HG03520 (cell line): ENCODE data around the gene PSMB11.

ENCODE experiments used
- ATAC-seq: cut with Tn5 transposase; IDR thresholded peaks from one replicate; pipeline ENCODE4 v1.9.1; 2021; ENCODE audit warnings: mild to moderate bottlenecking, moderate library complexity; ENCODE audit not compliant: unreplicated experiment

The PSMB11 gene

DNA sequence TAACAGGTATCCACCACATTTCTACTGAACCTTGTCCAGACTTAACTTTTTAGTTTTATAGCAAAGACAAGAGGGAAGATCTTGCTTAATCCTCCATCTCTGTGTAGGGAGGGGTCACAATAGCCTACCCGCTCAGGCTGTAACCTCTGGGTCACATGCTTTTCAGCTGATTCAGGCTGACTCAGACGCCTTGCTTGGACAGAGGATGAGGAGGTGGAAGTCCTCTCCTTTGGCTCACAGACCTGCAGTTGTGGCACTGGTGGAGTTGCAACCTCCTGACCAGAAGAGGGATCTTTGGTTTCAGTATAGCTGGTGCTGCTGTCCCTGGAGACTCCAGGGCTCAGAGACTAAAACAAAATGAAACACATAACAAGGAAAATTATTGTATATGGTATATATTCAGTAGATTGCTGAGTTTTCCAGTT is 36.7 kb downstream of the PSMB11 start:
- no peak for ATAC-seq

DNA sequence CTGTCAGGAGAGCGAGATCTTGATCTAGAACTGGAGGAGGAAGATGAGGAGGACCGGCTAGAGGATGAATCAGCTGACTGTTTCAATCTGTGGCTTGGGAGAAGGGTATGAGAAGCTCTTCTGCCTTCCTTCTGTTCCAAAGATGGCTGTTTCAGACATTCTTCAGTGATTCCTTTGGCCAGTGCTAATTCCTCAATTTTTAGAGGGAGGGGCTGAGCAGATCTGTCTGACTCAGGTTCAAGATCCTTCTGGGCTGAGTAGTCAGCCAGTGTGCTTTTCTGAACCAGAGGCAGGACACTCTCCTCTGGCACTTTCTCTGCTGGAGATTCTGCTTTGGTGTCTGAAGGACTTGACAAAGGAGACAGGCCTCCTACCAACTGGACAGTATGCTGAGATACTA is 37.7 kb downstream of the PSMB11 start:
- no peak for ATAC-seq

DNA sequence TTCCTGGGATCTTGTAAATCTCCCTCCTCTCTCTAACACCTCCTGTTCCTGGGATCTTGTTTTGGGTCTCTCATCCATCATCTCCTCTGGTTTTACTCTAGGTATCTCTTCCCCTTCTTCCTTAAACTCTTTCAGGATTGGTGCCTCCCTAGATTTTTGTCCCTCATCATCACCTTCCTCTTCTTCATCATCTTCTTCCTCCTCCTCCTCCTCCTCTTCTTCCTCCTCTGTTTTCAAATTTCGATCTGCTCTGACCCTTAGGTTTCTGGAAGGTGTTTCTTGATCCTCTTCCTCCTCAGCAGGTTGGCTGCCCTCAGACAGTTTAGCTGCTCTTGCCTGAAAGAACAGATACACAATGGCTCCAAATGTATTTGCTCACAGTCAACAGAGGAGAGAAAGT is 38.5 kb downstream of the PSMB11 start:
- ATAC-seq = no peak

DNA sequence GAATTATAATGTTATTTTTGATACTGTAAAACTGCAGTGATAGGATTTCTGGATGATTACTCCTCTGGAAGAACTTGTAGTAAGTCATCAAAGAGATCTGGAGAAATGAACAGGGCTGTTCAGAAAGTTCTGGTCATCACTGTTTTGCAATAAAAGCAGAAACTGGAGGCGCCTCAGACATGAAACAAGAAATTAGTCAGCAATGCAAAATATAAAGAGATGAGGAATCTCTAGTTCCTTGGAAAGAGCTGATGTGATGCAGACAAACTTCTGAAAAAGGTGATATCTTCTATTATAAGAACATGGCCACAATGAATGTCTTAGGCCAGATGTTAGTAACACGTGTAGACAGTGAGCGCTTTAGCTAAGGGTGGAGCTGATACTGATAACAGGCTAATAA is 43.4 kb downstream of the PSMB11 start:
- no peak for ATAC-seq

DNA sequence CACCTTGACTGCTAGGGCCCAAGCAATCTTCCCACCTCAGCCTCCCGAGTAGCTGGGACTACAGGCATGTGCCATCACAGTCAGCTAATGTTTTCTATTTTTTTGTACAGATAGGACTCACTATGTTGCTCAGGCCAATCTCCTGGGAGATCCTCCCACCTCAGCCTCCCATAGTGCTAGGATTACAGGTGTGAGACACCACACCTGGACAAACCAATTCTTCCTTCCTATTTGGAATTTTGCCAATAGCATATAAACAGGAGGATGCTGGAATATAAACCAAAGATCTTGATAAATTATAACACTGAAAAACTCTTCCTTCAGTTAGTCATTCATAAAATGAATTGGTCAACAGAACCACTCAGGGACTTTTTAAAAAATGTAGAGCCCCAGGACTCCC is 44.6 kb downstream of the PSMB11 start:
- no peak for ATAC-seq

DNA sequence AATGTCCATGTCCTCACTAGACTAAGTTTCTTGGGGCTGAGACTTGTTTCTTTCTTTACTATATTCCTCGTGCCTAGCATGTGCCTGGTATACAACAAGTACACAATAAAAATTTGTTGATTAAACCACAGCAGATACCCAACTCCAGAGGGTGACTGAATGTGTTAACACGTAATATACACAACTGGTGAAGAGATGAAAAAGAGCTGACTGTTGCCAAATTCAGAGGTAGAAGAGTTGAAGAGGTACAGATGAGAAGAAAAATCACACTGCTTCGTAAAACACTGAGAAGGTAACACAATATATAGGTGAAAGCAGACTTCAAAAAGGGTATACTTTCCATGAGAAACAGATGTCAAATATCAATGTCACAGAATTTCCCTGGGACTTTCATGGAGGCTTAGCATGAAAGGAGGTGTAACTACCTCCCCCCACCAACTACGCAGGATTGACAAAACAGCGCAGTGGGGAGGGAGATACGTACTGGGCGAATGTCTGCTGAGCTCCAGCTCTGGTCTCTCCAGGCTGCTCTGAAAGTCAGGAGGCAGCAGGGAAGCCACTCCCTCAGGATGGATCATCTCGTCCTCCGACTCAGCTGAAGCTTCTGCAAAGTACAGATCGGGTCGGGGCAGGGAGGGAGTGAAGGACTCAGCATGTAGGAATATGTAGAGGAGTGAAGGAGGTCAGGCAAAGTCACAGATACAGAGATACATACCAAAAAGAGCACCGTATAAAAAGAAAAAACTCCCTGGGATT is 47.7 kb downstream of the PSMB11 start:
- no peak for ATAC-seq

DNA sequence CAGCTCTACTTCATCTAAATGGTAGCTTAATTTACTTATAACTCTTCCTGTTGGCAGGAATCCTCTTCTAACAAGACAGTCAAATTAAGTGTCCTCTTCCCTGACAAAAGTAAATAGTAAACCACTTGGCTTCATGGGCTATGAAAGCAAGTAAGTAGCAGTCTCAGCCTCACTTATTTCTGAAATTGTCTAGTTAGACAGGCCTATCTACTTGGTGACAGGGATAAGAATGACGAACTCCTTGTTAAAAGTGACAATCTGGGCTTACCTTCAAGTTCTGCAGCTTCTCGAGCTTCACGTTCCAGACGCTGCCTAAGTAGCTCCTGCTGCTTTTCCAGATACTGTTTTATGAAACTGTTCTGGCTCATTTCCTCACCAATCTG is 48.2 kb downstream of the PSMB11 start:
- no peak for ATAC-seq

DNA sequence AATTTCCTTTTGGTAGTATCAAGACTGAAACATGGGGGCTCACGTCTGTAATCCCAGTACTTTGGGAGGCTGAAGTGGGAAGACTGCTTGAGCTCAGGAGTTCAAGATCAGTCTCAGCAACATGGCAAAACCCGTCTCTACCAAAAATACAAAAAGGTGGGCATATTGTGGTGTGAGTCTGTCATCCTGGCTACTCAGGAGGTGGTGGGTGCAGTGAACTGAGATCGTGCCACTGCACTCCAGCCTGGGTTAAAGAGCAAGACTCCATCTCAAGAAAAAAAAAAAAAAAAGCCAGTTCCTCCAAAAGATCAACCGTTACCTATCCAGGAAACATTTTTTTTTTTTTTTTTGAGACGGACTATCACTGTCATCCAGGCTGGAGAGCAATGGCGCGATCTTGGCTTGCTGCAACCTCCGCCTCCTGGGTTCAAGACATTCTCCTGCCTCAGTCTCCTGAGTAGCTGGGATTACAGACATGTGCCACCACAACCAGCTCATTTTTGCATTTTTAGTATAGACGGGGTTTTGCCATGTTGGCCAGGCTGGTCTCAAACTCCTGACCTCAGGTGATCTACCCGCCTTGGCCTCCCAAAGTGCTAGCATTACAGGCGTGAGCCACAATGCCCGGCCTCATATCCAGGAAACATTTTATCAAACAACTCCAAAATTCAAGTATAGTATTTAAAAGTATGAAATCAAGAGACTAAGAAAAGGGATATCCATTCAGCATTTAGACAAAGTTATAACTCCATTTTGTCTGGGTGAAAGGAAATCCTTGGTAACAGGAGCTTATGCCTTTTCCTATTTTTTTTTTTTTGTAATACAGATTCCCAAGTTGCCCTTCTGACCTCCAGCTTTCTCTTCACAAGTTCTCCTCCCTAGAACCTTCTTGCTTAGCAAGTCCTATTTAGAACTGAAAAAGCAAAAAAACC is 49.5 kb downstream of the PSMB11 start:
- no peak for ATAC-seq

DNA sequence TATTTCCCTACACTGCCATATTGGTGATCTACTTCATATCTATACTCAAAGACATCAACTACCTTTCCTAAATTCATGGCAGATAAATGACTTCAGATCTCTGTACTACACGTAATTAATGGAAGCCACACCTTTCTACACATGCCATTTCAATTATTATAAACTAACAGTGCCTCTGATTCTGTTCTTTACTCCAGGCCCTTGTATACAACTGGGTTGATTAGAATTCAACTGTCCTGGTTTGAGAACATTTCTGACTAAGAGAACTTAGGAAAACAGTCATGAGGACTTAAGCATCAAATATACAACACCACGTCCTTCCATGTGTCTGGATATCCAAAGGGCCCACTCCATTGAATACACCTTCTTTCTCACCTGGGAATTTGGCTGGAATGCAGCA is 51.1 kb downstream of the PSMB11 start:
- no peak for ATAC-seq

DNA sequence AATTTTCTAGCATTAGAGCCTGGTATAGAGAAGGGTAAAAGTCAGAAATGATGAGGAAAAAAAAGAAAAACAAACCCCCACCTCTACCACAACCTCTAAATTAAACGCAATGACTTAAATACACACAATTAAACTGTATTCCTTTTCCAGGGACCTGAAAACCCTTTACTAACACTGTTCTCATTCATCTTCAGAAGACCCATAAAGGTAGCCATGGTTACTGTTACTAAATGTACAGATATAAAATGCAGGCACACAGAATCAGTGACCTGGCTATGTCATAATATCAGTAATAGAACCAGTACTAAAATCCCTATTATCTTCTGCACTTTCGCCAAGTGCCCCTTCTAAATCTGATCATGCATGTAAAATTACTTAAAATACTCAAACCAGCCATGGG is 51.5 kb downstream of the PSMB11 start:
- no peak for ATAC-seq
